ENCODE data around the gene SNAPC2.
"Not testable (repeated sequence)": the region's sequence is repeated elsewhere in the genome, so short reads cannot be mapped to it uniquely, and the experiment has no call there.

SNAPC2 gene

GRCh38 chr19:7914598-7915045 is 5.5 kb upstream of the SNAPC2 start, which contains the start of gene TGFBR3L:
Gene TGFBR3L (plus strand): TSS chr19:7914830.
- DNase-seq (ENCODE audit: low read depth), result no peak
- H3K4me3 ChIP-seq (ENCODE audit: low read depth, low read length), result no peak within 1 kb of the TSS

GRCh38 chr19:7915250-7916102 is 4.7 kb upstream of the SNAPC2 start:
- DNase-seq (ENCODE audit: low read depth), result no peak
- TF ChIP-seq CTCF (IDR thresholded peaks at IDR 0.05; ENCODE audit: insufficient read depth, low read depth, low read length, missing control alignments), result no peak
- no peak overlapping the region; the same call in 1 of the 2 replicates for H3K4me3 ChIP-seq (ENCODE audit: low read depth, low read length)

More at GRCh38 chr19:7914598-7915045, 5.5 kb upstream of the SNAPC2 start, which contains the start of gene TGFBR3L:
- no peak for TF ChIP-seq CTCF (IDR thresholded peaks at IDR 0.05; ENCODE audit: insufficient read depth, low read depth, low read length, missing control alignments)

GRCh38 chr19:7916103-7916954 is 3.8 kb upstream of the SNAPC2 start:
- no peak for TF ChIP-seq CTCF (IDR thresholded peaks at IDR 0.05; ENCODE audit: insufficient read depth, low read depth, low read length, missing control alignments)
- peak overlapping the region; percentile 39 for H3K4me3 ChIP-seq (ENCODE audit: low read depth, low read length)
- DNase-seq (ENCODE audit: low read depth), result peak; percentile 48

GRCh38 chr19:7916955-7917266 is 3.2 kb upstream of the SNAPC2 start:
- peak overlapping the region; percentile 9; the same call in 1 of the 2 replicates for H3K4me3 ChIP-seq (ENCODE audit: low read depth, low read length)
- DNase-seq (ENCODE audit: low read depth), result no peak
- no peak for TF ChIP-seq CTCF (IDR thresholded peaks at IDR 0.05; ENCODE audit: insufficient read depth, low read depth, low read length, missing control alignments)

- TF ChIP-seq CTCF (IDR thresholded peaks at IDR 0.05; ENCODE audit: insufficient read depth, low read depth, low read length, missing control alignments), result peak; percentile 58
- peak; percentile 64 for DNase-seq (ENCODE audit: low read depth)
- H3K4me3 ChIP-seq (ENCODE audit: low read depth, low read length), result peak overlapping the region; percentile 9; the same call in 1 of the 2 replicates
Measured at GRCh38 chr19:7917267-7918061, 2.7 kb upstream of the SNAPC2 start.

- not testable (repeated sequence) for DNase-seq (ENCODE audit: low read depth); H3K4me3 ChIP-seq (ENCODE audit: low read depth, low read length)
Measured at GRCh38 chr19:7918062-7918614, 2.0 kb upstream of the SNAPC2 start.
